Activated CD8-positive, alpha-beta memory T cell treated with anti-CD3 and anti-CD28 coated beads, Interleukin-2, amount 50 U/mL, for 1 hour (primary cell): Measurements from ENCODE around the gene JAG2.

ENCODE experiments used
- DNase-seq: peaks from one replicate; pipeline ENCODE4 v3.0.0-alpha.2; 2020; ENCODE audit errors: extremely low read depth

Gene JAG2

DNA sequence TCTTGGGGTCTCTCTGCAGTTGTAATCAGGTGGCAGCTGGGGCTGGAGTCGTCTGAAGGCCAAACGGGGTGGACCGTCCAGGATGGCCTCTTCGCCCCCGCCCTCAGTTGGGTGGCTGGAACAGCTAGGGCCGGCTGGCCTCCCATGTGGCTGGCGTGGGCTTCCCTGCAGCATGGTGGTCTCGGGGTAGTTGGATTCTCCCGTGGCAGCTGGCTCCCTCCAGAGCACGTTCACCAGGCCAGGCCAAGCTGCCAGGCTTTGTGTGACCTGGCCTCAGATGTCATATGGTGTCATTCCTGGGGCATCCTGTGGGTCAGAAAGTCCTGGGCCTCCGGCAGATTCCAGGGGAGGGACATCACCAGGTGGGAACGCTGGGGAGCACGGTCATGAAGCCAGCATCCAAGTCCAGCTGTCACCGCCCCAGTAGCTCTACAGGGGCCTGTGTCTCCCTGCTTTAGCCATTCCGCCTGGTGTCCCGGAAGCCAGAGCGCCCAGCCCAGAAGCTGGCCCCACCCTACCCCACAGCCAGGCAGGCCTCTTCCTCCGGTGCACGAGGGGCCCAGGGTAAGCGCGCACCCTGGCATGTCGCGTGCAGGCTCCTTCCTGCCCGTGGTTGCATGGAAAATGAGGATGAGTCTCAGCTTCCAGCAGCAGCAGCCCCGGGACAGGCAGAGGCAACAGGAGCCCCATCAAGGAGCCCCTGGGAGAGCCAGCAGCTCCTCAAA, 13.9 kb upstream of the JAG2 start:
- DNase-seq, result no peak

DNA sequence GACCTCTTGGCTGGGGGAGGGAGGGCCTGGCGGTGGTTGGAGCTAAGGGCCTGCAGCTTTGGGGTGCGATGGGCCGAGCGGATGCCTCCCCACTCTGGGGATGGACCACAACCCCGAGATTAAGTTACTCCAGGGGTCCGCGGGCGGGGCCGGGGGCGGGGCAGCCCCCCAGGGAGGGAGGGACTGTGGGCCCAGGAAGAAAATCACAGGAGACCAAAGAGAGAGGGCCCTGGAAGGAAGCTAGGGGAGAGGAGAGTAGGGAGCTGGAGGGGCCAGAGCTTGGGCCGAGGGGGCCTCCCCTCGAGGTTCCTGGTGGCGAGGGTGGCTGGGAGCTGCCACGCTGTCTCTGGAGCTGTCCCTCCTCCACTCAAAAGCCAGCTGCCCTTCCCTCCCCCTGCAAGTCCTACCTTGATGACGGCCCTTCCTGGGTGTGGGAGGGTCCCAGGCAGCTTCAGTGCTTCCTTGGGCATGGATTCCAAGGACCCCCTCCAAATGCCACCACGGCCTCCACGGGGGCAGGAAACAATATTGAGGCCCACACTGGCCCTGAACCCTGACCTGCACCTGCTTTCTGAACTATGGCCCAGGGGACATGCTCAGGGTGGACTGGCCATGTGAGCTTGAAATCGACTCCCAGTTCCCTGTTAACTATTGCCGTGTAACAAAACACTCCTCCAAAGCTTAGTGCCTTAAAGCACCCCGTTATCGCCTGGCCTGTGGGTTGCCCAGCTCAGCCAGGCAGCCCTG, 13.1 kb upstream of the JAG2 start:
- no peak for DNase-seq

DNA sequence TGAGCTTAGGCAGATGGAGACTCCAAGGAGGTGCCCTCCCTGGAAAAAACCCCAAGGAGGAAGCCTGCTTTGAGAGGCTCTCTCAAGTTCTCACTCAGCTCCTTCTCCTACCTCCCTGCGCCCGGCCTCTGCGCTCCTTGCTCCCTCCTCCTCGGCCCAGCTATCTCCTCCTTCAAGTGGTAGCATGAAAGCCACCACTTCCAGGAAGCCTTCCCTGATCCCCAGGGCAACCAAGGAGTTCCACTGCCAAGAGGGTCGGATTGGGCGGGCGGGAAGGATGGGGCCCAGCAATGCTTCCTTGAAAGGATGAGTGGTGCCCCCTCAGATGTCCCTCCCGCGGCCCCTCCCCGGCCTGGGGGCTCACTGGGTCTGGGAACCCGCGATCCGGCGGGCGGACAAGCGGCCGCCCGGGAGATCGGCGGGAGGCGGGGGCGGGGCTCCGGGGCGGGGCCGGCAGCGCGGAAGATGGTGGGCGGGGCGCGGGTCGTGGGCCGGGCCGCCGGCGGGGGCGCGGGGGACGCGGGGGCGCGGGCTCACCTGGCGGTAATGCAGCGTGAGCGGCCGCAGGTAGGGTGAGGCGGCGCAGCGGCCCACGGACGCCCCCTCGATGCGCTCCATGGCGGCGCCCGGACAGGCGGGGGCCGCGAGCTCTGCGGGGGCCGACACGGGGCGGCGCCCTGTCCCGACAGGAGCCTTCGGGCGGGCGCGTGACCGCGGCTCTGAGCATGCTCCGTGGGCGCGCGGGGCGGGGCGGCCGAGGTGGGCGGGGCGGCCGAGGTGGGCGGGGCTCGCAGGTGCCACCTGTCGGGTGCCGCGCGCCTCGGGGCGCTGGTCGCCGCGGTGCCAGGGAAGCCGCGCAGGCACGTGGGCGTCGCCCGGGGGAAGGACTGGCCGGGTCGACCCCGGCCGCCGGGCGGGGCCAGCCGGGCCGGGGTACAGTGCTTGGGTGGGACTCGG, 12.3 kb upstream of the JAG2 start, which contains the start of gene NUDT14:
TSS of gene NUDT14 (minus strand) at position 721 of the 957 bp plus-strand sequence. CDS start at position 618, 103 bp downstream.
- peak; percentile 34 for DNase-seq

DNA sequence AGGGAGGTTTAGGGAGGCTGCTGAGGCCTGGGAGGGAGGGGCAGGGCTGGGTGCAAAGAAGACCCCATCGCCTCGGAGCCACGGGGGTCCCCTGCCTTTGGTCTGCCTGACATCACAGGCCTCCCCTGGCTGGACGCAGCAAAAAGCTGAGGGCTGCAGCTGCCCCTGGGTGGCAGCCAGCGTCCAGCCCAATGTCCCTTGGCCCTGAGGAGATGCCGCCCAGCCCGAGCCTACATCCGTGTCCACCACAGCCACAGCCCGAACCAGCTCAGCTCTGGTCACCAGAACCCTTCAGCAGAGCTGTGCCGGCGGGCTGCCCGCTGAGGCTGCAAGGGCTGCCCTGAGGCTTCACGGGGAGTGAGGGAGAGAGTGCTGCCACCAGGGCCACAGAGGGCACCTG, 10.6 kb upstream of the JAG2 start:
- DNase-seq, result no peak

DNA sequence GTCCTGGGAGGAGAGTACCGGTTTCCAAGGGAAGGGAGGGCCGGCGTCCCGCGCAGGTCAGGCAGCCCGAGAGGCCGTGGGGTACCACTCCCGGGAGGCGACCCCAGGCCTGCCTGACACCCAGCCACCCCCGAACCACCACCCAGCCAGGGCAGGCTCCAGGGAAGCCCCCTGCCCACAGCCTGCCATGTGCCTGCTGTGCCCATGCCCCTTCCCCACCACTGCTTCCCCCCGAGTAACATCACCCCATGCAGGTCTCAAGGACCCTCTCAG, 10.2 kb upstream of the JAG2 start:
- no peak for DNase-seq

DNA sequence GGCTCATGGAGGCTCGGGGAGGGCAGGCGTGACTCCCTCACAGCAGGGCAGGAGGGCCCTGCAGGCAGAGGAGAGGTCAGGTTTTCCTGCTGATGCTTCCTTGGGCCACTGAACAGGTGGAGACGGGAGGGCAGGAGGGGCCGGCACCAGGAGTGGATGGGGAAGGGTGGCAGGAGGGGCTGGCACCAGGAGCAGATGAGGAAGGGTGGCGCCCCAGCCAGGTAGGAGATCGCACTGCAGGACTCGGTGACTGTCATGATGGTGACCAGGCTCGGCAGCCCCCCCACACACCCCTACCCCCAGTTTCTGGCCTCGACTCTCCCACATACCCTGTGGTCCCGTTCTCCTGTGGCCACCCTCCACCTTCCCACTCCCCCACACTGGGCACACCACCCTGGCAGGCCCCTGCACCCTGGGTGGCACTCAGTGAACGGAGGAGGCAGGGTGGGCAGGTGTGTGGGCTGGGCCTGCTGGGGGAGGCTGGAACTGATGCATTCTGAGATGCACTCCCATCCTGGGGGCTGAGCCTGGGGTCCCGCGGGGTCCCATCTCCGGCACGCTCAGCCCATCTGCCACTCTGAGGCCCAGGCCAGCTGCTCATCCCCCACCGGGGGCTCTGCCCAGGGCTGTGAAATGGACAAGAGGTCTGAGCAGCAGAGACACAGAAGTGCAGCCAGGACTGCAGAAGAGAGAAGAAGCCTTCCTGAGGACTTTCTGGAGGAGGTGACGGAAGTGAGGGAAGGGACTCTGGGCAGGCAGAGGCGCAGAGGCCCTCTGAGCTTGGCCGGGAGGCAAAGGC, 9.7 kb upstream of the JAG2 start:
- no peak for DNase-seq

DNA sequence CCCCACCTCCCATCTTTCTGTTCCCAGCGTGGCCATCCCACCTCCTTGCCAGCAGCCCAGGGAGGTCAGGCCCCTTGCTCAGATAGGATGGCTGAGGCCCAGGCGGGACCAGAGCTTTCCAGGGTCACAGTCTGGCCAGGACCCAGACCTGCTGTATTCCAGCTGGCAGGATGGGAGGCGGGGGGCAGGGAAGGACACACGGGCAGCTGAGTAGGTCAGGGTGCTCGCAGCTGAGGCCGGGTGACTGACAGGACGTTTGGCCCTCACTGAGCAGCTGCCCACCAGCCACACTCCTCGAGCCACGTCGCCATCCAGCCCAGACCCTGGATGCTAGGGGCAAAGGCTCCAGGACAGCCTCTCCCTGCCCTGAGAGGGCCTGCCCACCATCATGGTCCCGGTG, 8.5 kb upstream of the JAG2 start:
- no peak for DNase-seq

DNA sequence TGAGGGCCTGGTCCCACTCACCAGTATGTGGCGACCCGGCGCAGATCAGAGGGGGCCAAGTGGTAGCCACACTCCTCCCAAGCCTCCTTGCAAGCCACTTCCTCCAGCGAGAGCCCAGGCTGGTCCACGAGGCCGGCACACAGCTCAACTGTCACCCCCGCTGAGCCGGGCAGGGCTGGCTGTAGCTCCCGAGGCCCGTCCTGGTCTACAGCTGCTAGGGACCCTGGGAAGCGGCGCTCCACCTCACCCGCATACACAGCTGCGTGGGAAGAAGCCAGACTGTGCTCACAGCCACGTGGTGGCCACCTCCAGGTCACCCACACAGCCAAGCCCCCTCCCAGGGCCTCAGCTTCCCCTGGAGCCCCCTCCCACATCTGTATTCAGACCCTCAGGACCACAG, 7.9 kb upstream of the JAG2 start:
- no peak for DNase-seq

DNA sequence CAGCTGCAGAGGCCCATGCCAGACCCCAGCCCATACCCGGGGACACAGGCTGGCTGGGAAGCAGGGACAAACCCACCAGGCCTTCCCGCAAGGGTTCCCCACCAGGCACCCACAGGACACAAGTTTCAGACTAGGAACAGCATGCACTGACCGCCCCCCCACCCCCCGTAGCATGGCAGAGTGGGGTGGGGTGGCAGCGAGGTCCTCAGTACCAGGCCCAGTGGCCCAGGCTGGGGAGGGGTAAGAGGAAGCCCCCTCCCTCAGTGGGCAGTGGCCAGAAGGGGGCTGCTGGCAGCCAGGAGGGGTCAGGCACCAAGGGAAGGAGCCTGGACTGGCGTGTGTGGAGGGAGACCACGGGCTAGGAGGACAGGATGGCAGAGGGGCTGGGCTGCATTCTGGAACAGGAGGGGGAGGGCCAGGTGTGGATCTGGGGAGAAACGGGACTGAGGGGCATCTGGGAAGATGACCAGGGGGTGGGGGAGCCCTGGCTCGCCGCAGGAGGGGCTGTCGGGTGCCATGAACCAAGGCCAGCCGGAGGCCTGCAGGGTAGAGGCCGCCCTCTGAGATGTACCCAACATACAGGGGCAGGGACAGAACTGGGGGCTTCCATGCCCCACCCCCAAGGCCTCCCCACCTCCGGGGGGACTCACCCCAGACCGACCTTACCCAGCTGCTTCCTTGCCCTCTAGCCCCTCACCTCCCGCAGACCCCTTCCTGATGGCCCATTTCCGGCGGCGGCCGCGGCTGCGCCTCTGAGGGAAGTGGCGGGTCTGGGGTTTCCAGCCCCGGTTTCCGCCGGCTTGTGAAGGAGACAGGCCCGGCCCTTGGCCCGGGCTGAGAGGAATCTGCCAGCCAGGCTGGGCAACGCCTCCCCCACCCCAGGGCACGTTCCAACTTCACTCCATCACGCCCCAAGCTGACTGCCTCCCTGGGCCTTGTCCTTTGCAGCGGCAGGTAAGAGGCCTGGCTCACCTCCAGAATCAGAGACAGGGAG, 5.6 kb upstream of the JAG2 start:
- DNase-seq, result no peak

DNA sequence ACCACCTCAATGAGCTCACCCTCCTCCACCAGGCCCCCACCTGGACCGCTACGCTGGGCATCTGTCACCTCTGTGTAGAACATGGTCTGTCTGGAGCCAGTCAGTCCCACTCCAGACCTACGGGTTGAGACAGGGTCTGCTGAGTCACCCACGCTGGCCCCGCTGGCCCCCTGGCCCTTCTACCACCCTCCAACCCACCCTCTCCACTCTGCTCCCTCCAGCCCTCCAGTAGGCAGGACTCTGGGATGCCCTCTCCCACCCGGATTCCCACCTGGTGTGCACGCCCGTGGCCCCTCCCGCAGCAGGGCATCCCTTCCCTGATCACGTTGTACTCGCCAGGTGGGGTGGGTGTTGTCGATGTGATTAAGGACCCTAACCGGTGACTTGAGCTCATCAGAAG, 4.6 kb upstream of the JAG2 start:
- no peak for DNase-seq

DNA sequence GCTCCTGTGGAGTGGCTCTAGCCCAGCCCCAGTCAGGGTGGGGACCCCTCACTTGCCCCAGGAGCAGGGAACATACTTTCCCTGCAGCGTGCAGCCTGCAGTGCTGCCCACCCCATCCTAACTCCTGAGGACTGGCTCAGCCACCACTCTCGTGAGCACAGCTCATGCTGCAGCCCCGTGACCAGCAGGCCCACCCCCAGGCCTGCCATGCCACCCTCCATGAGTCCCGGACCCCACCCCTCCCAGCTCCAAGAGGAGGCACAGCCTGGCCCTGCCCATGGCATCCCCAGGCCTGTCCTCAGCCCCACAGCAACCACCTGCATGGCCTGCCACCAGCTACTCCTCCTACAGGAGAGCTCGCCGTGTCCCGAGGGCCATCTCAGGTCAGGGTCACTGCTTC, 3.9 kb upstream of the JAG2 start:
- DNase-seq, result no peak

DNA sequence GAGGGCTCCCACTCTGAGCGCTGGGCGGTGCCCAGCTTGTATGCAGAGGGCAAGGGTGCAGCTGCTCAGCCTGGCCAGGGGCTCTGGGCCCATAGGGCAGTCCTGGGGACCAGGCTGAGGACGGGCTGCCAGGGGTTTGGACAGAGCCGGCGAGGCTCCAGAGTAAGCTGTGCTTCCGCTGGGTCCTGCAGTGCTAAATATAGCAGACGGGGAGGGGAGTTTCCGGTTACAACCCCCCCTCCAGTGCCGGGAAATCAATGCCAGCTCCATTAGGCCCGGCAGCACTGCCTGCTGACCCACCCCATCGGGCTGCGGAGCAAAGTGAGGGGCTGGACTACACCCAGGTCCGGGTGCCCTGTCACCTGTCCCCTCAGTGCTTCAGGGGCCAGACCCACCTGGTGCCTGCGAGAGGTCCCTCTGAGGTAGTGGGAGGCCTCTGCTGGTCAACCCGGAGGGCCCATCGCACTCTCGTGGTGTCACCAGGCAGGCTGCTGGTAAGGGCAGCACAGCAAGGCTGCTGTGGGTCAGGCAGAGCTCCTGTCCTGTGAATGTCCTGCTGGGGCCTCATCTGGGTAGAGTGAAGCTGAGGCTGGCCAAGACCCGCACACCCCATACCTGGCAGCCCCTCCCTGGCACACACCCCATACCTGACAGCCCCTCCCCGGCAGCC, 2.6 kb upstream of the JAG2 start:
- DNase-seq, result no peak

DNA sequence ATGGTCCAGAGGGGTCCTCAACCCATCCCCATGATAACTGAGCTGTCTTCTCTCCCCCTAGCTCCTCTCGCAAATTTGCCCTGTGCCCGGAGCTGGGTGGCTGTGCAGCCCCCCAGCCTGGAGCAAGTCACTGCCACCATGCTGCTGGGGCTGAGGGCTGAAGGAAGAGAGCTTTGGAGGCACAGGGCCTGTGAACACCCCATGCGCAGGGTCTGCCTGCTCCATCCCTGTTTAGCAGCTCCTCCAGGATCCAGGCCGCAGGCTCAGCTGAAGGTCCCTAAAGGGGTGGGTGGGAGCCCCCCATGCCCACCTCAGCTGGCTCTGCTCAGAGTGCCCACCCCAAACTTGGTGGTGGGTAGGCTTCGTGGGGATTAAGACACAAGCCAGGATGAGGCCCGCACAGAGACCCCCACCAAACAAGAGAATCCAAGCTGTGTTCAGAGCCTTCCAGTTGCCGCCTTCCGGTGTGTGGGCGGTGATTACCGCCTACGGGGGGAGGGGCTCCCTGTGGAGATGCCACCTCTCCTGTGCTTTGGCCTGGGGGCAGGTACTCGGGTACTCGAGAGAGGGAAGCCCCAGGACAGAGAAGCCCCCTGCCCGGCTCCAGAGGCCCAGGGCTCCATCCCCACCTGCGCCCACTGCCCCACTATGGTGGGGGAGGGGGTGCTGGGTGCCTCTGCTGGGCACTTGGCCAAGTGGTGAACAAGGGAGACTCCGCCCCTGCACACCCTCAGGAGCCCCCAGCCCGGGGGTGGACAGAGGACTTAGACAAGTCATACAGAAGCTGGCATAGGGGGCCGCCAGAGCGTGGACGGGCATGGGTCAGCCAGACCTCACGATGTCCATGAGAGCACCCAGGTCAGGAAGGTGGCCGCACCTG, 1.4 kb upstream of the JAG2 start:
- DNase-seq, result no peak

DNA sequence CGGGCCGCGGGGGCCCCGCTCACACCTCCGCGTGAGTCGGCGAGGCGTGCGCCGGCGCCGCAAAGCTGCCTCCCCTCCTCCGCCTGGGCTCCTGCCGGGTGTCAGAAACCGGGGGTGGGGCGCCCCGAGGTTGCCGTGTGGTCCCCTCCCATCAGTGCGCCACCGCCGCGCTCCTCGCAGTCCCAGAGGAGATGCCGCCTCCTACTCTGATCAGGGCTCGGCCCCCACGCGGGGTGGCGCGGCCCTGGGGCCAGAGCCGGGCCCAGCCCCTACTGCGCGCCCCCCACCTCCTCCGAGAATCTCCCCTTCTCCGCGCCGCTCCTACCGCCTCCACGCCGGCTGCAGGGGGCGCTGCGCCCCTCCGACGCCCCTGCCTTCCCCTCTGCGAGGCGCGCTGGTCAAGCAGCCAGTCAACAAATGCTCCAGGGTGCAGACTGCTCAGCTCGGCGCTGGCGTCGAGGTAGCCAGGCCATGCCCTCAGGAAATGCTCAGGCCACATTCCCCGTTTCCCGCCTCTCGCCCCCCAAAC, 467 bp upstream of the JAG2 start:
- no peak for DNase-seq

DNA sequence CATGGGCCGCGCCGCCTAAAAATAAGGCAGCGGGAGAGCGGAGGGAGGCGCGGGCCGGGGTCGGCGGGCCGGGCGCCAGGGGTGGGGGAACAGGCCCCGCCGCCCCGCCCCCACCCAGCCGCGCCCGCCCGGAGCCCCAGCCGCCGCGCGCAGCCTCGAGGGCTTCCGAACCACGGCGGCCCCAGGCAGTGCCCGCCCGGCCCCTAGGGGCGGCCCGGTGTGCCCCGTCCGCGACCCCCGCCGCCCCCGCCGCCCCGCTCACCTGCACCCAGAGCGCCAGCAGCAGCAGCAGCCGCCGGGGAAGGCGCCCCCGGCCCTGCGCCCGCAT, 519 bp downstream of the JAG2 start:
- no peak for DNase-seq

DNA sequence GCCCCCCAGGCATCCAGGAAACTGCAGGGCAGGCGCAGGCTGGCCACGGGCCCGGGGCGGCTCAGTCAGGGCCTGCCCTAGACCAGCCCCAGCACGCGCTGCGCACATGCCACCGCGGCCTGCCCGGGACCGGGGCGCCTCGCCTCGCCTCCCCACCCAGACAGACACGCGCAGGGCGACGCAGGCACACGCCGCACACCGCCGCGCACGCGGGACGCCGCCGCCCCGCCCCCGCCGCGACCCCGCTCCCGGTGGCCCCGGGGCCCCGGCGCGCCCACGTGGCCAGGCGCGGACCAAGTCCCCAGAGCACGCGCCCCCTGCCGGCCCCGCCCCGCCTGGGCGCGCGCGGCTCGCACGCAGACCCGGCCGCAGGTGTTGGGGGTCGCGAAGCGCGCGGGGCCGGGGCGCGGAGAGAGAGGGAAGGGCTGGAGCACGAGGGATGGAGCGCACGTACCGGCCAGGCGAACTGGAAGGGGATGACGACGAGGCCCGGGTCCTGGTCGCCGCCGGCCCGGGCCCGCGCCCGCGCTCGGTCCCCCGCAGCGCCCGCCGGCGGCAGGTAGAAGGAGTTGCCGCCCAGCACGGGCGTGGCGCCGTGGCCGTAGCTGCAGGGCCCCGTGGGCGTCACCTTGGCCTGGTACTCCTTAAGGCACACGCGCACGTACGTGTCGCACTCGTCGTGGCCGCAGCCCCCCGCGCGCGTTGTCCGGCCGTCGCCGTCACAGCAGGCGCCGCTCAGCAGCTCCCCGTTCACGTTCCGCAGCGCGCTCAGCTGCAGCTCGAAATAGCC, 1.1 kb downstream of the JAG2 start:
- no peak for DNase-seq

DNA sequence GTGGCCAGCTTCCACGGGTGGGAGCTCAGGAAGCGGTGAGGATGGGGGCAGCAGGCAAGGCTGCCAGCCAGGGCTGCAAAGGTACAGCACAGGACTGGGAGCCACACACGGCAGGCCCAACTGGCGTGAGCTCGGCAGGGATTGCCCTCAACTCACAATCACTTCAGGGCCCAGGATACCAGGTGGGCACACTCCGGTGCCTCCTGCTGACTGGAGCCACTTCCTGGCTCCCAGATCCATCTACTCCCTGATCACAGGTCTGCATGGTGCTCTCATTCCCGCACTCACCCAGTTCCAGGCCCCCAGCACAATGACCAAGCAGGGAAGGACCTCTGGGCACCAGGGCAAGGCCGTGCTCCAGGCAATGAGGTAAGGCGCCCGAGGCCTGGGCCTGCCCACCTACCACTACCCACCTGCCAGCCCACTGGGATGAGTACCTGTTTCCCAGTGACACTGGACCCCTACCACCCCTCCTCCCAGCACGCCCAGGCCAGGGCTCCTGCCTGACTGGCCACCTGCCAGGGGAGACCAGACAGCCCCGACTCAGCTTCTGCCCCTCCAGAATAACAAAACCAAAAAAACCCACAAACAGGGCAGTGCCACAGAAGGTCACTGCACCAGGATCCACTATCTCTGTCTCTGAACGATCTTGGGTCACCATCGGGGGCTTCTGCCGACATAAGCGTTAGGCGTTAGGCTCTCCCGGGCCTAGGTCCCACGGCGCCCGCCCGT, 1.8 kb downstream of the JAG2 start:
- no peak for DNase-seq
